NCI-H2196 treated with DMSO at 0.1 percent for 48 hours (cell line): ENCODE measurements around the gene APCDD1L.
"Not testable (repeated sequence)": the region's sequence is repeated elsewhere in the genome, so short reads cannot be mapped to it uniquely, and the experiment has no call there.

Source experiments
- DNase-seq: peaks from one replicate; lab custom pipeline; 2025; ENCODE audit not compliant: unreplicated experiment; lab: John Stamatoyannopoulos, UW

Gene APCDD1L

DNA sequence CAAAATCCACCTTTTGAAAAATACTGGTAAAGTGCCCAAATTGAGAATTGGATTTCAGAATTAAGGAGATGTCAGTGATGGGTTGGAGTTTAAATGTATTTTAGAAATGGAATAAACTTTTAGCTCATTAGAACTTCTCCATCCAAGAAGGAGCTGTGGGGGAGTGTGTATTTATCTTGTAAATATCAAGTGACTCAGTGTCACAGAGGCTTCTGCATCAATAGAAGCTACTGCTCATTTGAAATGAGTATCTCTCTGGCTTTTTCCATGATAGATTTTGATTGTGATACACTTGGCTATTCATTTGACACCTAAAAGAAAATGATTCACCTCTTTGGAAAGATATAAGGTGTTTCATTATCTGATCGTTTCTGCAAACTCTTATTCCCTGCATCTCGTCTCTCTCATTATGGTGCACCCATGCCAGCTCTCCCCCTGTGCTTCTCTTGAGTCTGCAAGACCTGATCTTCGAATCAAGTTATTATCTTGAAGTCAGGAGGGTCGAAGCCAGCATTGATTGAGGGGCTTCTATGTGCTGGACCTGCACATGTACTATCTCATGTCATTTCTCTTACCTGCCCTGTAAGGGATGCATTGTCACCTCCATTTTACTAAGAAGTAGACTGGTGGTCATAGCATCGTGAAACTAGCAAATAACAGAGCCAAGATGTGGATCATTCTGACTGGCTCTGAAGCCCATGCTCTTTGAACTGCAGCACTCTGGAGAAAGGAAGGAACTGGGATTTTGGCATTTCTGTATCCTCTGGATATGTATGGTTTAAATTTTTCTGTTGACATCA is 96.0 kb downstream of the APCDD1L start:
- no peak for DNase-seq

DNA sequence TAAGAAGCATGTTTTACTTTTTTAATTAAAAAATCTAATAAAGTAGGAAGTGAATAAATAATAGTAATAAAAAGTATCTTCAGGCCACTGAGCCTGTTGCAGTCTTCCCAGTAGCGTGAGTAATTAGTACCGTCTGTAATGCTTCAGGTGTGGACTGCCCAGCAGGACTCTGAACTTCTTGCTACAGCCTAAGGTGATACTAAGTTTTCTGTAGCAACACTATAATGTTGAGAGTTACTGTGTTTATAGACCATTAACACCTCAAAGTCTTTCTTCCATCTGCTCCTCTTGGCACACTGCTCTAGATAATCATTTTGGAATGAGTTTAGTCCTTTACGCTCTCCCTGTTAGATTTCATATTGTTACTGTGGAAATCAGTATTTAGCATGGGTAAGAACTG is 97.8 kb downstream of the APCDD1L start:
- no peak for DNase-seq

DNA sequence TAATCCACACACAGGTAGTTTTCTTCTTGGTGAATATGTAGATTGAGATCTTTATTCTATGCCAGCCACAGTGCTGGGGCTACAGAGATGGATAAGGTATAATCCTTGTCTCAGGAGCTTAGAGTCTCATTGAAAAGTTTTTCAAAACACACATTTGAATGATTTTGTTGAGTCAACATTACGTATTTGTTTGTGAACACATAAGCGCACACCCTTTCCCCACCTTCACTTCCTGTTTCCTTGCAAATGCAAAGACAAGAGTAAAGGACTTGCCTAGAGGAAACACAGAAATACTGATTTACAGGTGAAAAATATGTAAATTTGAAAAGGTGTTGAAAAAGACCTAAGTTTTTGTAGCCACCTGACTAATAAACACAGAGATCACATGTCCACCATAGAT is 98.4 kb downstream of the APCDD1L start:
- no peak for DNase-seq

DNA sequence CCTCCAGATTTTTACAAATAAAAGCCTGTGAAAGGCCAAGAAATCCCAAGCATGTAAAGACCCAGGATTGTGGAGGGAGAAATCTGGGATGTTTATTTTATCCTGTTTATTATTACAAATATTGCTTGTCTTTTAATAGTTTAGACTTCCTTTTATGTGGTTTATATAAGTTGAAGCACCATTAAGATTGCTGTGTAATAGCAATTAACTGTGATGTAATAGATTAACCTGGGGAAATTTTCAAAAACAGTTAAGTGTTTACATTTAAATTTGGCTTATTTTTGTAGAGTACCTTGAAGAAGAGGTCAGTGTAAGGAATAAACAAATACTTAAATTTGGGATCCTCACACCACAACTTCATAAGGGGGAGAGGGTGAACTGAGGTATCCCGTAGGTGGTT is 99.1 kb downstream of the APCDD1L start:
- DNase-seq: no peak

DNA sequence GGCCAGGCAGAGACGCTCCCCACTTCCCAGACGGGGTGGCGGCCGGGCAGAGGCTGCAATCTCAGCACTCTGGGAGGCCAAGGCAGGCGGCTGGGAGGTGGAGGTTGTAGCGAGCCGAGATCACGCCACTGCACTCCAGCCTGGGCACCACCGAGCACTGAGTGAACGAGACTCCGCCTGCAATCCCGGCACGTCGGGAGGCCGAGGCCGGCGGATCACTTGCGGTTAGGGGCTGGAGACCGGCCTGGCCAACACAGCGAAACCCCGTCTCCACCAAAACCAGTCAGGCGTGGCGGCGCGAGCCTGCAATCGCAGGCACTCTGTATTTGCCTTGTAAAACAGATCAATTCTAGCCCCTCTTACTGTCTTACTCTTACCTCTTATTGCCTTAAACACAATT is 100.4 kb downstream of the APCDD1L start:
- not testable (repeated sequence) for DNase-seq

DNA sequence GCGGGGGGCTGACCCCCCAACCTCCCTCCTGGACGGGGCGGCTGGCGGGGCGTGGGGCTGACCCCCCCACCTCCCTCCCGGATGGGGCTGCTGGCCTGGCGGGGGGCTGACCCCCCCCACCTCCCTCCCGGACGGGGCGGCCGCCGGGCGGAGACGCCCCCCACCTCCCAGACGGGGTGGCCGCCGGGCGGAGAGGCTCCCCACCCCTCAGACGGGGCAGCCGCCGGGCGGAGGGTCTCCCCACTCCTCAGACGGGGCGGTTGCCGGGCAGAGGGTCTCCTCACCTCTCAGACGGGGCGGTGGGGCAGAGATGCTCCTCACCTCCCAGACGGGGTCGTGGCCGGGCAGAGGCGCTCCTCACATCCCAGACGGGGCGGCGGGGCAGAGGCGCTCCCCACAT is 101.0 kb downstream of the APCDD1L start:
- not testable (repeated sequence) for DNase-seq
